Cardiac muscle cell (in vitro differentiated cells and primary cell): Measurements from ENCODE around the gene ZC3H14. TPM values are rescaled to one million over a fixed set of nuclear protein-coding genes. Genes with fewer than 3 reads are reported as not detected.

Source experiments
- DNase-seq, 2 donors: peaks; one replicate each; pipeline versions ENCODE4 v3.0.0 to v3.0.0-alpha.2; 2010 to 2017; ENCODE audit warnings: low read depth in 1 of 2, low spot score in 1 of 2
- H3K27ac ChIP-seq: fragments of 200-600 bp; sonication (generic); 2 replicates; pipeline ENCODE4 v1.5.1; 2016
- H3K27me3 ChIP-seq: fragments of 200-600 bp; sonication (generic); 2 replicates; pipeline ENCODE4 v1.6.0; 2016; ENCODE audit warnings: control low read depth
- H3K36me3 ChIP-seq: fragments of 200-600 bp; sonication (generic); 2 replicates; pipeline ENCODE4 v1.5.1; 2016; ENCODE audit warnings: control low read depth
- H3K4me1 ChIP-seq: fragments of 200-600 bp; sonication (generic); 2 replicates; pipeline ENCODE4 v1.8.1; 2017; ENCODE audit warnings: low read depth, mild to moderate bottlenecking, mixed run types
- H3K4me3 ChIP-seq: fragments of 200-600 bp; sonication (generic); 2 replicates; pipeline ENCODE4 v1.5.1; 2016; ENCODE audit warnings: mild to moderate bottlenecking
- H3K9me3 ChIP-seq: fragments of 200-600 bp; sonication (generic); 2 replicates; pipeline ENCODE4 v1.5.1; 2017; ENCODE audit warnings: low read depth, mild to moderate bottlenecking, control low read depth
- polyA plus RNA-seq: library from polyadenylated mRNA; unstranded; fragments of >200 nt; fragmentation: Nextera tagmentation; extraction: Ambion mirVana; gene quantifications from 2 replicates; pipeline ENCODE4 v1.2.1, GENCODE V29; 2016
- total RNA-seq: library from RNA; depleted of rRNA; stranded (reverse); fragments of >200 nt; gene quantifications from 2 replicates; pipeline ENCODE4 v1.2.3, GENCODE V29; 2016
- TF ChIP-seq, protein P1 (sequence below): IDR thresholded peaks from 2 replicates; pipeline ENCODE4 v1.5.1; 2012; ENCODE audit warnings: low read depth, mild to moderate bottlenecking, low read length

Gene ZC3H14
- total and polyA plus RNA-seq, 2 experiments from 2014 or later: 71.3 to 87.4 TPM

DNA sequence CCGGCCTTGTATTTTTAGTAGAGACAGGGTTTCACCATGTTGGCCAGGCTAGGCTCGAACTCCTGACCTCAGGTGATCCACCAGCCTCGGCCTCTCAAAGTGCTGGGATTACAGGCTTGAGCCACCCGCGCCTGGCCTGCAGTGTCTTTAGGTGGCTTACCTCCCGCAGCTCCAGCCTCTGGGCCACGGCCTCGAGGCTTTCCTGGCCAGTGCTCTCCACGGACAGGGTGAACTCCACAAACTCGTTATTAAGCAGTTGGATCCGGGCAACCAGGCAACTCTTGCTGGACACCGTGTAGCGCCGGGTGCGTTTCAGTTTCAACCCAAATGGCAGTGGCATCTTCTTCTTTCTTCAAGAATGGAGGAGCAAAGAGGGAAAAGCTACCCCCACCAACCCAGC lies 12.8 kb upstream of the ZC3H14 start:
- H3K27ac ChIP-seq: no peak overlapping the region
- DNase-seq: no peak
- peaks cover 12% of the 10 kb centered on the region for H3K36me3 ChIP-seq
- TF ChIP-seq, protein P1, sequence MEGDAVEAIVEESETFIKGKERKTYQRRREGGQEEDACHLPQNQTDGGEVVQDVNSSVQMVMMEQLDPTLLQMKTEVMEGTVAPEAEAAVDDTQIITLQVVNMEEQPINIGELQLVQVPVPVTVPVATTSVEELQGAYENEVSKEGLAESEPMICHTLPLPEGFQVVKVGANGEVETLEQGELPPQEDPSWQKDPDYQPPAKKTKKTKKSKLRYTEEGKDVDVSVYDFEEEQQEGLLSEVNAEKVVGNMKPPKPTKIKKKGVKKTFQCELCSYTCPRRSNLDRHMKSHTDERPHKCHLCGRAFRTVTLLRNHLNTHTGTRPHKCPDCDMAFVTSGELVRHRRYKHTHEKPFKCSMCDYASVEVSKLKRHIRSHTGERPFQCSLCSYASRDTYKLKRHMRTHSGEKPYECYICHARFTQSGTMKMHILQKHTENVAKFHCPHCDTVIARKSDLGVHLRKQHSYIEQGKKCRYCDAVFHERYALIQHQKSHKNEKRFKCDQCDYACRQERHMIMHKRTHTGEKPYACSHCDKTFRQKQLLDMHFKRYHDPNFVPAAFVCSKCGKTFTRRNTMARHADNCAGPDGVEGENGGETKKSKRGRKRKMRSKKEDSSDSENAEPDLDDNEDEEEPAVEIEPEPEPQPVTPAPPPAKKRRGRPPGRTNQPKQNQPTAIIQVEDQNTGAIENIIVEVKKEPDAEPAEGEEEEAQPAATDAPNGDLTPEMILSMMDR: no peak
- H3K4me3 ChIP-seq: no peak overlapping the region
- no peaks in the 10 kb centered on the region for H3K9me3 ChIP-seq
- H3K4me1 ChIP-seq: peaks cover under 1% of the 10 kb centered on the region
- H3K27me3 ChIP-seq: no peaks in the 10 kb centered on the region

DNA sequence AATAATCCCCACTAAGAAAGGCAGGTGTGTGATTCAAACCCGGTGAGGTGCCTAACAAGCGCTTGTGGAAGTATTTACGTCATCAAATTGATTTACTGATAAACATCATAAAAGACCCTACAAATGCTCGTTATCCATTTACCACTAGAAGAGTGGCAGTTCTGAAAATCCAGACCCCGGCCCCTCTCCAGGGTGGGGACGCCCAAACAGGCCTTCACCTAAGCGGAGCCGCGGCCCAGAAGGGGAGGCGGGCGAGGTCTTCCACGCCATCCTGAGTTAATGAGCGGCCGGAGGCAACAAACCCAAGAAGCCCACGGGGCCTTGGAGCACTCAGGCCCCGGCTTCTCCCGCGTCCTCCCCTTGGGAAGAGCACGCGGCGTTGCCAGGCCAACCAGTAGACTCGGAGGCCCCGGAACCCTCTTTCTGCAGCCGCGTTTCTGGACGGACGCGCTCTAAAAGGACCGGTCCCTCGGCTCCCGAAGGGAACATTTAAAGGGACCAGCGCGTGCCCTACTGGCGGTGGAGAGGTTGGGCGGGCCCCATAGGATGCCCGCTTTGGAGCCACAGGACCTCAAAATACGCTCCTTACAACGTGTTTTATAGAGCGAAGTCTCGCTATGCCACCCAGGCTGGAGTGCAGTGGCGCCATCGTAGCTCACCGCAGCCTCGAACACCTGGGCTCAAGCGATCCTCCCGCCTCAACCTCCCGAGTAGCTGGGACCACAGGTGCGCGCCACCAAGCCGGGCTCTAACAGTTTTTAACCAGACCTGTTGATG lies 11.6 kb upstream of the ZC3H14 start:
- Histone ChIP-seq H3K27me3 (no peaks in the 10 kb centered on the region), H3K9me3 (no peaks in the 10 kb centered on the region), H3K36me3 (peaks cover 9% of the 10 kb centered on the region), H3K27ac (no peak overlapping the region), H3K4me3 (peak overlapping the region; percentile 25), H3K4me1 (peaks cover 13% of the 10 kb centered on the region)
- peak; percentile 75 to 92 for DNase-seq
- TF ChIP-seq, protein P1: peak; percentile 48

DNA sequence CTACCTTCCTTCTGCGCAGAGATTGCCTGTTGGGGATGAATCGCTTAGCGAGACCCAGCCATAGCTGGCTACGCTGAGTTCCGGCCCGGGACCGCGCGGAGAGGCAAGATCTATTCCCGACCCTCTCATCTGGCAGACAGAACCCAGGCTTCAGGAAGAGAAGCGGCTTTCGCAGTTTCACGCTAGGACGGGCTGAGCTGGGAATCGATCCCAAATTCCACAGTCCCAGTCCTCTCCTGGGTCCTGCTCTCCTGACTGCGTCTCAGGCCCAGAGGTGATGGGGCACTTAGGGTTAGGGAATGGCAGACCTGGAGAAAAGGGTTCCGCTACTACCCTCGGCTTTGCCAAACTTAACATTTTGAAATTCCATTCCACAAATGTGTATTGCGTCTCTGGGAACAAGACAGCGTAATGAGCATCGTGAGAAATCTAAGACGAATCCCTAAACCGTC lies 10.8 kb upstream of the ZC3H14 start:
- Histone ChIP-seq H3K27me3 (no peaks in the 10 kb centered on the region), H3K27ac (no peak overlapping the region), H3K4me3 (peak overlapping the region; percentile 25), H3K4me1 (peaks cover 19% of the 10 kb centered on the region), H3K9me3 (no peaks in the 10 kb centered on the region), H3K36me3 (peaks cover 3% of the 10 kb centered on the region)
- TF ChIP-seq, protein P1: no peak
- DNase-seq: peak in 1 of 2 donors; percentile 38

DNA sequence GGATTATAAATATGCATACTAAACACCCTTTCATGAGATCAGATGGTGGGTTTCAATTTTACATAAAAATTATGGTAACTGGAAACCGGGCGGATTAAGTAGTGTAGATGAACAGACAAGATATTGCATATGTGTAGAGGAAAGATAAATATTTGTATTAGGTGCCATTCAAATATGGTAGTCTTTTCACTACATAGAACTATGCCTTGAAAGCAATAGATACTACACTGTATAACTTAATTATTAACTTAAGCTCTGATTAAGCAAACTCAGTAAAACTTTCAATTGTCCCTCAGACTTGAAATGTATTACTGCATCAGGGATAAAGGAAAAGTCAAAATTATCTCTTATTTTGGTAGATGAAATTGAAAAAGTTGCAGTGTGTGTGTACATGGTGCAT lies 10.0 kb upstream of the ZC3H14 start:
- Histone ChIP-seq H3K36me3 (peaks cover 3% of the 10 kb centered on the region), H3K9me3 (no peaks in the 10 kb centered on the region), H3K27ac (no peak overlapping the region), H3K4me1 (peaks cover 19% of the 10 kb centered on the region), H3K4me3 (no peak overlapping the region), H3K27me3 (no peaks in the 10 kb centered on the region)
- TF ChIP-seq, protein P1: no peak
- DNase-seq: no peak

DNA sequence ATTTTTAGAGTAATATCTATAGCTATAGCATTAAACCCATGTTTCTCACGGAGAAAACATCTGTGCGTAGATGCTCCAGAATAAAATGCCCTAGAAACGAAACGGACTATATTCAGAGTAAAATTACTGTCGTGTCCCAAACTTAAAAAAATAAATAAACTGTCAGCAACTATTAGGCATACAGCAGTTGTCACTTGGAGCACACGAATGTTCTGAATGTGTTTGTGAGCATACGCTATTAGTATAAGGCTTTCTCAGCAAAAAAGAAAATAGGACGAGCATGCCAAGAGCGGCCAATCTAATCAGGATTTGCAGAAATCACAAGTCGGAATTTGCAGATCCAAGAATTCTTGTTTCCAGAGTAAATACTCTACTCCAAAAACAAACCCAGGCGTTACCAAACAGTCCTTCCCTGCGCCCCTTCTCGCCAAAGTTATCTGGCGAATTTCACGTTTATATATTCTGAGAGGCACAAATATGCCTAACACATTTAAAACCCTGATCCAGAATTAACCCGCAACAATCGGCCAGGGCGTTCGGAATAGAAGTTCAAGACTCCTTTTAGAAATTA lies 8.9 kb upstream of the ZC3H14 start:
- peak overlapping the region; percentile 95 for H3K27ac ChIP-seq
- no peaks in the 10 kb centered on the region for H3K27me3 ChIP-seq
- H3K4me1 ChIP-seq: peaks cover 19% of the 10 kb centered on the region
- H3K4me3 ChIP-seq: peak overlapping the region; percentile 80
- TF ChIP-seq, protein P1: no peak
- peaks cover 3% of the 10 kb centered on the region for H3K36me3 ChIP-seq
- DNase-seq: peak in 1 of 2 donors; percentile 32
- H3K9me3 ChIP-seq: no peaks in the 10 kb centered on the region
